Transverse colon (tissue), 4 donors: ENCODE data around the gene C1orf21.

ENCODE experiments used
- POLR2A ChIP-seq: fragments of 450-650 bp; IDR thresholded peaks from one replicate; pipeline ENCODE4 v1.6.1; 2016; ENCODE audit warnings: antibody characterized with exemption, mild to moderate bottlenecking, moderate library complexity
- POLR2AphosphoS5 ChIP-seq, 3 donors: sonication (generic); formaldehyde crosslinking; IDR thresholded peaks; one replicate each; pipeline ENCODE4 v1.6.1; 2016; ENCODE audit warnings: antibody characterized with exemption in 3 of 3
- TF ChIP-seq, protein P1 (sequence below), 5 experiments: fragments of 200-600 bp in 3 of 5; fragments of 450-650 bp in 2 of 5; sonication (generic) in 3 of 5; IDR thresholded peaks; 1 replicate in 2 of 5; 2 replicates in 3 of 5; pipeline ENCODE4 v1.5.1; 2016 to 2017; ENCODE audit warnings: antibody characterized with exemption in 5 of 5, inconsistent platforms in 3 of 5, mild to moderate bottlenecking in 2 of 5, moderate library complexity in 1 of 5

DNA sequence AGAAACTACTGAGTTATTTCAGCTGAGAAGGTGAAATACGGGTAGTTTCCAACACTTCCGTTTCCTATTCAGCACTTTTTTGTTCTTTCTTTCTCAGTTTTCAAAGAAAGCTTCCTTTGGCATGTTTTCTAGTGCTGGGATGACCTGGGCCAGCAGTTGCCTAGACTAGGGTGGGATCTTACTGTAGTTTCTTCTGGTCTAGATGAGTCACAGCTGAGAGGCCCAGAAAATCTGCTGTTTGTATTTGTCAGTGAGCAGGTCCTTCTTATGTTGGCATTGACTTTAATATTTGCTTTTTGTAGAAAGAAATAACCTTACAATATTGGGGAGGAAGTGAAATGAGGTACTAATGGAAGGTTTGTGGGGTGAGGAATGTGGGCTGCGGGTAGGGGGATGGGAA lies 22.2 kb downstream of the C1orf21 start:
- TF ChIP-seq, protein P1, sequence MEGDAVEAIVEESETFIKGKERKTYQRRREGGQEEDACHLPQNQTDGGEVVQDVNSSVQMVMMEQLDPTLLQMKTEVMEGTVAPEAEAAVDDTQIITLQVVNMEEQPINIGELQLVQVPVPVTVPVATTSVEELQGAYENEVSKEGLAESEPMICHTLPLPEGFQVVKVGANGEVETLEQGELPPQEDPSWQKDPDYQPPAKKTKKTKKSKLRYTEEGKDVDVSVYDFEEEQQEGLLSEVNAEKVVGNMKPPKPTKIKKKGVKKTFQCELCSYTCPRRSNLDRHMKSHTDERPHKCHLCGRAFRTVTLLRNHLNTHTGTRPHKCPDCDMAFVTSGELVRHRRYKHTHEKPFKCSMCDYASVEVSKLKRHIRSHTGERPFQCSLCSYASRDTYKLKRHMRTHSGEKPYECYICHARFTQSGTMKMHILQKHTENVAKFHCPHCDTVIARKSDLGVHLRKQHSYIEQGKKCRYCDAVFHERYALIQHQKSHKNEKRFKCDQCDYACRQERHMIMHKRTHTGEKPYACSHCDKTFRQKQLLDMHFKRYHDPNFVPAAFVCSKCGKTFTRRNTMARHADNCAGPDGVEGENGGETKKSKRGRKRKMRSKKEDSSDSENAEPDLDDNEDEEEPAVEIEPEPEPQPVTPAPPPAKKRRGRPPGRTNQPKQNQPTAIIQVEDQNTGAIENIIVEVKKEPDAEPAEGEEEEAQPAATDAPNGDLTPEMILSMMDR (IDR thresholded peaks at IDR 0.05) = no peak
- TF ChIP-seq POLR2AphosphoS5 (IDR thresholded peaks at IDR 0.05) = no peak
- TF ChIP-seq POLR2A = no peak
